Activated CD8-positive, alpha-beta memory T cell treated with anti-CD3 and anti-CD28 coated beads, Interleukin-2, amount 50 U/mL, for 48 hours (primary cell): ENCODE results near the gene ME3.
"Not testable (repeated sequence)": the region's sequence is repeated elsewhere in the genome, so short reads cannot be mapped to it uniquely, and the experiment has no call there.

ENCODE experiments used
- DNase-seq: peaks from one replicate; pipeline ENCODE4 v3.0.0-alpha.2; 2020

Gene ME3

GRCh38 chr11:86580535-86580934 is 91.9 kb downstream of the ME3 start:
- DNase-seq, result no peak

GRCh38 chr11:86579406-86579731 is 93.0 kb downstream of the ME3 start:
- no peak for DNase-seq

GRCh38 chr11:86578727-86579405 is 93.5 kb downstream of the ME3 start:
- DNase-seq, result no peak

- DNase-seq, result no peak
Observed at GRCh38 chr11:86577644-86578636, 94.5 kb downstream of the ME3 start.

- no peak for DNase-seq
Observed at GRCh38 chr11:86576946-86577624, 95.3 kb downstream of the ME3 start.

GRCh38 chr11:86575927-86576326 is 96.5 kb downstream of the ME3 start:
- DNase-seq, result no peak

- DNase-seq, result no peak
Observed at GRCh38 chr11:86575208-86575855, 97.1 kb downstream of the ME3 start.

- DNase-seq, result no peak
Observed at GRCh38 chr11:86574493-86575207, 97.8 kb downstream of the ME3 start.

GRCh38 chr11:86571273-86571948 is 101.0 kb downstream of the ME3 start:
- DNase-seq, result no peak

- no peak for DNase-seq
Observed at GRCh38 chr11:86570451-86570850, 102.0 kb downstream of the ME3 start.

- DNase-seq, result no peak
Observed at GRCh38 chr11:86570020-86570419, 102.4 kb downstream of the ME3 start.

- no peak for DNase-seq
Observed at GRCh38 chr11:86569109-86569508, 103.3 kb downstream of the ME3 start.

- no peak for DNase-seq
Observed at GRCh38 chr11:86565801-86566312, 106.6 kb downstream of the ME3 start.

- DNase-seq, result no peak
Observed at GRCh38 chr11:86565388-86565787, 107.0 kb downstream of the ME3 start.

- not testable (repeated sequence) for DNase-seq
Observed at GRCh38 chr11:86562842-86563241, 109.6 kb downstream of the ME3 start.

- DNase-seq, result no peak
Observed at GRCh38 chr11:86559311-86559945, 113.0 kb downstream of the ME3 start.

- no peak for DNase-seq
Observed at GRCh38 chr11:86558841-86559240, 113.6 kb downstream of the ME3 start.

GRCh38 chr11:86558207-86558606 is 114.2 kb downstream of the ME3 start:
- DNase-seq, result no peak

- no peak for DNase-seq
Observed at GRCh38 chr11:86555866-86556265, 116.5 kb downstream of the ME3 start.

- DNase-seq, result no peak
Observed at GRCh38 chr11:86555401-86555800, 117.0 kb downstream of the ME3 start.

GRCh38 chr11:86553265-86553664 is 119.2 kb downstream of the ME3 start:
- no peak for DNase-seq
